Measurements from ENCODE around the gene ATP5PF. TPM values are rescaled to one million over a fixed set of nuclear protein-coding genes. Genes with fewer than 3 reads are reported as not detected.

Gene ATP5PF
- total RNA-seq, 1 donor, result 41.5 TPM

DNA sequence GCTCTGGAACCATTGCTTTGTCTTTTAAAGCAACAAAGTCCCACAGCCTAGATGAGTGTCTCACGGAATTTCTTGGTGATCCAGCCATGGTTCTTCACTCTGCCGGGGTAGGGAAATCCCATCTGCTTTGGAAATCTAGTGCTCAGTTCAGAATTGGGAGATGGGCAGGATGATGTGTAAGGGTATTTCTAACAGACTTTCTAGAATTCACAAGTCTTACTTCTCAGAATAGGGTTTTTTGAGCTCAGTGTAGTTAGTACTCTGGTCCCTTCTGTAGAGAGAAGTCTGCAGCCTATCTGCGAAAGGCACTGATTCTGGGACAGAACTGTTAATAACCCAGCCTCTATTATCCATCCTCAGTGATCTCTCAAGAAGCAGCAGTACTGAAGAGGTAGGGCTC is 25.4 kb upstream of the ATP5PF start:
- no peak for DNase-seq (ENCODE audit: low read depth)
- TF ChIP-seq, protein P1, sequence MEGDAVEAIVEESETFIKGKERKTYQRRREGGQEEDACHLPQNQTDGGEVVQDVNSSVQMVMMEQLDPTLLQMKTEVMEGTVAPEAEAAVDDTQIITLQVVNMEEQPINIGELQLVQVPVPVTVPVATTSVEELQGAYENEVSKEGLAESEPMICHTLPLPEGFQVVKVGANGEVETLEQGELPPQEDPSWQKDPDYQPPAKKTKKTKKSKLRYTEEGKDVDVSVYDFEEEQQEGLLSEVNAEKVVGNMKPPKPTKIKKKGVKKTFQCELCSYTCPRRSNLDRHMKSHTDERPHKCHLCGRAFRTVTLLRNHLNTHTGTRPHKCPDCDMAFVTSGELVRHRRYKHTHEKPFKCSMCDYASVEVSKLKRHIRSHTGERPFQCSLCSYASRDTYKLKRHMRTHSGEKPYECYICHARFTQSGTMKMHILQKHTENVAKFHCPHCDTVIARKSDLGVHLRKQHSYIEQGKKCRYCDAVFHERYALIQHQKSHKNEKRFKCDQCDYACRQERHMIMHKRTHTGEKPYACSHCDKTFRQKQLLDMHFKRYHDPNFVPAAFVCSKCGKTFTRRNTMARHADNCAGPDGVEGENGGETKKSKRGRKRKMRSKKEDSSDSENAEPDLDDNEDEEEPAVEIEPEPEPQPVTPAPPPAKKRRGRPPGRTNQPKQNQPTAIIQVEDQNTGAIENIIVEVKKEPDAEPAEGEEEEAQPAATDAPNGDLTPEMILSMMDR (IDR thresholded peaks at IDR 0.05; ENCODE audit: insufficient read depth, low read depth, low read length), result no peak
- H3K4me3 ChIP-seq (ENCODE audit: low read depth, low read length), result no peak overlapping the region

DNA sequence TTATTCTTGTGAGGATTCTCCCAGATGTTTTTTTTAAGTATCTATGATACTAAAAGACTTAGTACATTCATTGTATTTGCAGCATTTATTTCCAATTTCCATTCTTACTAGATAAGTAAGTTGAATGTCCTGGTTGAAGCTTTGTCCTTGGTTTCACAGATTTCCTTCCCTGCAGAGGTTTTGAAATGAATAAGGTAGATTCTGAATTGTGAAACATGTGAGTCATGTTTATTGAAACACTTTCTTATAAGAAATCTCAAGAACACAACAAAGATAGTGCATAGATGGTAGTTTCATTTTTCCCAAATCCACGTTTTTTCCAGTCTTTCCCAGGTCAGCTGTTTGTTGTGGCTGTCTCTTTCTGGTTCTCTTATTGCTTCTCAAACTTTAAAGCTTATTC is 24.9 kb upstream of the ATP5PF start:
- H3K4me3 ChIP-seq (ENCODE audit: low read depth, low read length), result no peak overlapping the region
- DNase-seq (ENCODE audit: low read depth), result peak; percentile 53
- TF ChIP-seq, protein P1 (IDR thresholded peaks at IDR 0.05; ENCODE audit: insufficient read depth, low read depth, low read length), result no peak

DNA sequence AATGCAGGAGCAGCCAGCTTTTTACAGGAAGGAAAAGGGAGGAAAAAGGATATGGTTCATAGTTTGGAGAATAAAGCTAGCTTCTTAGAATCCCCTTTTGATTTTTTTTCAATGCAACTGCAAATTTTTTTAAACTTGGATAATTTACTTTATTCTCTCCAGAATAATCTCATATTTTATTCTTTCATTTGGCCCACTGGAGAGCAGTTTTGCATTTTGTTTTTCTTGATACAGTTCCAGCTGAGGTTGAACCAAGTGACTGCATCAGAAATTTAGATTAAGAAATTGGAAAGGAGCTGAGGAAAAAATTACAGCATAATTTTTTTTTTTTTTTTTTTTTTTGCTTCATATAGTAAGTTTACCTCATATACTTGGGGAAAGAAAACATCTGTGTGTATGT is 22.8 kb upstream of the ATP5PF start:
- H3K4me3 ChIP-seq (ENCODE audit: low read depth, low read length), result no peak overlapping the region
- TF ChIP-seq, protein P1 (IDR thresholded peaks at IDR 0.05; ENCODE audit: insufficient read depth, low read depth, low read length), result no peak
- DNase-seq (ENCODE audit: low read depth), result no peak

DNA sequence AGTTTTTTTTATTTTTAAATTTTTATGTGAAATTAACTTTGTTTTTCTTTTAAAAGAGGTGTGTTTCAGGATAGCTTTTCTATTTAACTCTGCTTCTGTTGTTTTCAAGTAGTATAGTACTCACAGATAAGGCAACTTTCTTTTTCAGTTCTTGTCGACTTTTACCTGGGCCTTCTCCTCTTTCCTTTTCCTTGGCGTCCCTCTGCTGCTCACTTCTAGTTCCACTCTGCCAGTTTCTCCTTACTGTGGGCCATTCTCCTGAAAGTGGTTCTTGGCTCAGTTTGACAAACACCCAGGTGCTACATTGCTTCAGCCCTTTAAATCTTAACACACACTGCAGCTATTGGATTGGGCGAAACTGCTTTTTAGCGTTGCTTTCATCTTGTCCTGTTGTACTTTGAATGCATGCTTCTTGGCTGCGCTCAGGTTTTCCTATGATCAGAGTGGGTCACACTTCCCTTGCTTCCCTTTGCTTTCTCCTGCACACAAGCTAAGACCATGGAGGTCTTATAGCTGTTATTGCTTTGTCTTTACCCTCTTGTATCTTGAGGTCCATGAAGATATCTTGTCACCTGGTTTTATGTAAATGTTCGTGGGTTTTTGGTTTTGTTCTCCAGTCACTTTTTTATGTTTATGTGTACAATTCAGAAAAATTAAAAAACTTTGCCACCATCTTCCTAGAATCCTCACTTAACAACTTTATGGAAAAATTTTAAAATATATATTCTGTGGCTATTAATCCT is 21.7 kb upstream of the ATP5PF start:
- no peak overlapping the region for H3K4me3 ChIP-seq (ENCODE audit: low read depth, low read length)
- DNase-seq (ENCODE audit: low read depth), result no peak
- TF ChIP-seq, protein P1 (IDR thresholded peaks at IDR 0.05; ENCODE audit: insufficient read depth, low read depth, low read length), result no peak

DNA sequence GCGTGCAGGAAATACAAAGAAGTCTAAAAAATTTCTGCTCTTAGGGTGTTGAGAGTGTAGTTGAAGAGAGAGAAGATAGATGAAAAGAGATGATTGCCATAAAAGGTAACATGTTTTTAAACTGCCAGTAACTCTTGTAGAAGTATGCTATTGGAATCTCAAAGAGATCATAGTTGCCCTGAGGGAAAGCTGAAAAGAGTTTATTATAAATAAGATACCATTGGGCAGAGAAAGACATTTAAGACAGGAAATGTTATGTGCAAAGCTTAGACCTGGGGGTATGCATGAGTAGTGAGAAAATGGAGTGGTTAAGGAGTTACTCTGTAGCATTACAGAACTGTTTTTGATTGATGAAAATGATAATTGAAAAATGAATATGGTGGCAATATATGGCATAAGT is 17.7 kb upstream of the ATP5PF start:
- peak; percentile 20 for DNase-seq (ENCODE audit: low read depth)
- TF ChIP-seq, protein P1 (IDR thresholded peaks at IDR 0.05; ENCODE audit: insufficient read depth, low read depth, low read length), result no peak
- H3K4me3 ChIP-seq (ENCODE audit: low read depth, low read length), result no peak overlapping the region

DNA sequence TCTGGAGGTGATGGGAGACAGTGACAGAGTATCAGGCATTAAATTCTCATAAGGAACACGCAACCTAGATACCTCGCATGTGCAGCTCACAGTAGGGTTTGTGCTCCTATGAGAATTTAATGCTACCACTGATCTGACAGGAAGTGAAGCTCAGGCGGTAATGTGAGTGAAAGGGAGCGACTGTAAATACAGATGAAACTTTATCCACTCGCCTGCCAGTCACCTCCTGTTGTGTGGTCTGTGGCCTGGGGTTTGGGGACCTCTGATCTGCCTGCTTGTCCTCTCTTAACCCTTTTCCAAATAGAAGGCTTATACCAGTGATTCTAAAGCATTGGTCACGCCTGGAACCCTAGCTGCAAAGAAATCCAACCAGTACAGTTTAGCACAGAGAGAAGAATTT is 15.4 kb upstream of the ATP5PF start:
- TF ChIP-seq, protein P1 (IDR thresholded peaks at IDR 0.05; ENCODE audit: insufficient read depth, low read depth, low read length), result no peak
- no peak for DNase-seq (ENCODE audit: low read depth)
- H3K4me3 ChIP-seq (ENCODE audit: low read depth, low read length), result no peak overlapping the region

DNA sequence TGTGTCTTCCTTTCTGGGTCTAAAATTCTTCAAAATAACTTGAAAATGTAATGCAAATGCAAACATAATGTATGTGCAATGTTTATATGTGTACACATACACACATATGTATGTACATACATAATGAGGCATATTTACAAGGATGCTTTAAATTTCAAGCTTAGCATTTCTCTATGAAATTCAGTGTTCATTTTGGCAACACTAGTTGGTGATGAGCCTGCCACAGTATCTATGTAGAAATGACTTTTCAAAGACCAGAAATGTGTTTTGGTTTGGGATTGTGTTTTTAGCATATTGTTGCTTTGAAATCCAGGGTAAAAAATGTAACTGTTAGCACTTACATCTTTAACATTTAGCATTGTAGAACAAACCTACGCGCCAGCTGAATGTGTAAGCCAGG is 10.2 kb upstream of the ATP5PF start:
- no peak for DNase-seq (ENCODE audit: low read depth)
- no peak overlapping the region for H3K4me3 ChIP-seq (ENCODE audit: low read depth, low read length)
- TF ChIP-seq, protein P1 (IDR thresholded peaks at IDR 0.05; ENCODE audit: insufficient read depth, low read depth, low read length), result no peak

Measured in fibroblast of villous mesenchyme (primary cell).